SU-DHL-6 (cell line): ENCODE measurements around the gene DPP3.

ENCODE experiments used
- CTCF ChIP-seq: fragments of 200-600 bp; sonication (generic); IDR thresholded peaks from one replicate; pipeline ENCODE4 v1.5.1; 2017; ENCODE audit warnings: antibody characterized with exemption, mild to moderate bottlenecking, low read length, moderate library complexity; ENCODE audit not compliant: insufficient read depth, poor library complexity, severe bottlenecking
- EZH2phosphoT487 ChIP-seq: fragments of 200-600 bp; sonication (generic), shearing (Covaris generic); conservative IDR thresholded peaks from 2 replicates; pipeline ENCODE4 v1.6.1; 2018; ENCODE audit warnings: mild to moderate bottlenecking, antibody characterized with exemption, low read length, moderate library complexity, mixed read lengths

- TF ChIP-seq CTCF (no peak), EZH2phosphoT487 (no peak)
These were observed 28.6 kb upstream of the DPP3 start for GRCh38 chr11:66451663-66452062.
